ENCODE data around the gene ELP6.
"Not testable (repeated sequence)": the region's sequence is repeated elsewhere in the genome, so short reads cannot be mapped to it uniquely, and the experiment has no call there.

Gene ELP6

DNA sequence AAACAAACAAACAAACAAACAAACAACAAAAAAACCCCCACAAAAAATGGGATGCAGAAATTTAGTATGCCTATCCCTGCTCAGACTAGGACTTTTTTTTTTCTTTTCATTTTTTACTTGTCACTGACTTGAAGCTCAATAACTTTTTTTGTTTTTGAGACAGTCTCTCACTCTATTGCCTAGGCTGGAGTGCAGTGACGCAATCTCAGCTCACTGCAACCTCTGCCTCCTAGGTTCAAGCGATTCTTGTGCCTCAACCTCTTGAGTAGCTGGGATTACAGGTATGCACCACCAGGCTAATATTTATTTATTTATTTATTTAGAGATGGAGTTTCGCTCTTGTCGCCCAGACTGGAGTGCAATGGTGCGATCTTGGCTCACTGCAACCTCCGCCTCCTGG lies 8.2 kb downstream of the ELP6 start:
- DNase-seq: not testable (repeated sequence)

DNA sequence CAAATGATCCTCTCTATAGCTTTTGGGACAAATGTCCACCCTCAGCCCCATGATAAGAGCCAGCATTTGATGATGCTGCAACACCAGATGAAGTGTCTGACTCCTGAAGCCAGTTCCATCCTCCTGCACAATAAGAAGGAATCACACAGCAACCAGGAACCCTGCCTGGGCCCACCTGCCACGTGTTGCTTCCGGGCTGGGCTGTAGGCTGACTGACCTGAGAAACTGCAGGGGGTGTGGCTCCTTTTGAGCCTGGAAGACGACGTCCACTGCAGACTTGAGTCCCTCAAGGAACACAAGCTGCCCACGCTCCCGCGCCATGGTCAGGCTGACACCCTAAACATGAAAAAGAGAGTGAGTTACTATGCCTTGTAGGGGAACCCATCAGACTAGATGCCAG lies 9.4 kb downstream of the ELP6 start:
- DNase-seq: no peak

DNA sequence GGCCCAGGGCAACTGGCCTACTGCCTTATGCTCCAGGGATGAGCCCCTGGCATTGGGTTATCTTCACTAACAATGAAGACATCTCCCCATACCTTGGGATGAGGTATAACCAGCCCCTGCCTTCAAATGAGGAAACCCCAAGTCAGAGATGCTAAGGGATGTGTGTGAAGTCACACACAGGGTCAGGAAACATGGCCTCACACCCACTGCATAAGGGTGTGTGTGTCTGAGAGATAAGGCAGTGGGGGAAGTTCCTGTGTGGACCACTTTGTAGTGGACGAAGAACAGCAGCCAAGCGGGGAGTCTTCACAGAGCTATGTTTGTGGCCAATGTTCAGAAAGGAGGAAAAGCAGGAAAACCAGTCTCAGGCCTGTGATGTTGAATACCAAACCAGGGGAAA lies 10.5 kb downstream of the ELP6 start:
- no peak for DNase-seq

DNA sequence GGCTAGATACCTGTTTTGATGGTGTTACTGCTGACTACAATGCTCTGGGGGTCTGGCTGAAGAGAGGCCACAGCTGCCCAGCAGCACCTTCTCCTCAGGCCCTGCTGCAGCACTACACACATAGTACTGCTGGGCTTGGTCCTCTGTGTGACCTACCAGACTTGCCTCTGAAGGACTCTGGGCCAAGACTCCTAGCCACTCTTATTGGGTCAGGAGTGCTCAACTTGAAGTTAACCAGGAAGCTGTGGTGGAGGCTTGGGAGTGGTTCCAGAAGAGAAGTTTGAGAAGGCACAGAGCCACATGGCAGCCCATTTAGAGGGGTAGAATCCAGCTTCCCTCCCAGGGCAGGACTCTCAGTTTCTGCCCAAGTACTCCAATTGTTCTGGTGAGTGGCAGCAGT lies 16.6 kb downstream of the ELP6 start:
- no peak for DNase-seq

DNA sequence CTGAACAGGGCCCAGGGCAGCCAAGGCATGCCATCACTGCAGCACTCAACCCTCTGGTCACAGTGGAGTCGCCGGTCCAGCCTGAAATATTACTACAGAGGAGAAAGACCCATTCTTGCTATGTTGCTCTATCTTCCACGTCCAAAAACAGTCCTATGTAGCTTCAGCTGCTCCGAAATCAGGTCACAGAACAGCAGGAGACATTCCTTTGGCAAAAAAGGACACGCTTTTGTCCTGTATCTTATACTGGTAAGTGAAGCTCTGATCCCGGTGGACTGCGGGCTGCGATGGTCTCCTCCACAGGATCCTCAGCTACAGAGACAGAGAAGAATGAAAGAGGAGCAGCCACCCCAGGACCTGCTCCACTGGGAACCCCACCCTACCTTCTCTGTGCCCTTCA lies 17.6 kb downstream of the ELP6 start:
- no peak for DNase-seq

DNA sequence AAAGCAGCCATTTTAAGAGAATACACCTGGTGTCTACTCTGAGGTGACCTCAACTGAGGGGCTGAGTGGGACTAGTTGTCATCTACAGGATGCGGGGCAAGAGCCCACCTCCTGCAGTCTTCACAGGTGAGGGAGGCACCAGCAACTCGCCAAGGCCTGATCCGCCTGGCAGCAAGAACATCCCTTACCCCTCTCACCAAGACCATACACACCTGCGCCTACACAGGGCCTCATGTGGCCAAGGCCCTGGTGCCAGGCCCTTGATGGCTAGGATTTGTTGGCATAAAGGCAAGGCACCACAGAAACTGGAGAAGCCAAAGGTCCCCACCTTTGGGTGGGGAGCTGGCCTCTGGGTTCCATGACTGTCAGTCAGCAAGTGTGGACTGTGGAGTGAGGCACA lies 18.4 kb downstream of the ELP6 start:
- DNase-seq: no peak

DNA sequence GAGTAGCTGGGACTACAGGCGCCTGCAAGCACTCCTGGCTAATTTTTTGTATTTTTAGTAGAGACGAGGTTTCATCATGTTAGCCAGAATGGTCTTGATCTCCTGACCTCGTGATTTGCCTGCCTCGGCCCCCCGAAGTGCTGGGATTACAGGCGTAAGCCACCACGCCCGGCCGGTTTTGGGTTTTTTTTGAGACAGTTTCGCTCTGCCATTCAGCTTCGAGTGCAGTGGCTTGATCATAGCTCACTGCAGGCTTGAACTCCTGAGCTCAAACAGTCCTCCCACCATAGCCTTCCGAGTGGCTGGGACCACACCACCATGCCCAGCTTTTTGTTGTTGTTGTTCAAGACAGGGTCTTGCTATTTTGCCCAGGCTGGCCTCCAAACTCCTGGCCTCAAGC lies 21.7 kb downstream of the ELP6 start:
- no peak for DNase-seq

DNA sequence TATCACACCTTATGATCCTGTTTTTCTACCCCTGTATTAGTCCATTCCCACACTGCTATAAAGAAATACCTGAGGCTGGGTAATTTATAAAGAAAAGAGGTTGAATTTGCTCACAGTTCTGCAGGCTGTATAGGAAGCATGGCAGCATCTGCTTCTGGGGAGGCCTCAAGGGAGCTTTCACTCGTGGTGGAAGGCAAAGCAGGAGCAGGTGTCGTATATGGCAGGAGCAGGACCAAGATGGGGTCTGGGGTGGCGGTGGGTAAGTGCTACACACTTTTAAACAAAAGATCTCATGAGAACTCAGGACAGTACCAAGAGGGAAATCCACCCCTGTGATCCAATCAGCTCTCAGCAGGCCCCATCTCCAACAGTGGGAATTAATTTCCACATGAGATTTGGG lies 22.3 kb downstream of the ELP6 start:
- DNase-seq: no peak

DNA sequence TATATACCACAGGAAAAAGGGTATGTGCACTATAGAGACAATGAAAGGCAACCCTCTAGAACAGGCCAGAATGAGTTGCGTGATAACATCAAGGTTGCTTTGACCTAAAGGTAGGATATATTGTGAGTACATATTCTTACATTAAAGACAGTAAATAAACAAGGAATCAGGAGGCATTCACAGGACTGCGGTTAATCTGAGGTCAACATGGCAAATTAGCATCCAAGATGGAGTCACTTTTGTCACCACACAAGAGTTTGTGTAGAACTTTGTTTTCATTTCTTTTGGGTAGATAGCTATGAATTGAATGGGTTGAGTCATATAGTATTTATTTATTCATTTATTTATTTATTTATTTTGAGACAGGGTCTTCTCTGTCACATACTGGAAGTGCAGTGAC lies 26.2 kb downstream of the ELP6 start:
- DNase-seq: no peak

DNA sequence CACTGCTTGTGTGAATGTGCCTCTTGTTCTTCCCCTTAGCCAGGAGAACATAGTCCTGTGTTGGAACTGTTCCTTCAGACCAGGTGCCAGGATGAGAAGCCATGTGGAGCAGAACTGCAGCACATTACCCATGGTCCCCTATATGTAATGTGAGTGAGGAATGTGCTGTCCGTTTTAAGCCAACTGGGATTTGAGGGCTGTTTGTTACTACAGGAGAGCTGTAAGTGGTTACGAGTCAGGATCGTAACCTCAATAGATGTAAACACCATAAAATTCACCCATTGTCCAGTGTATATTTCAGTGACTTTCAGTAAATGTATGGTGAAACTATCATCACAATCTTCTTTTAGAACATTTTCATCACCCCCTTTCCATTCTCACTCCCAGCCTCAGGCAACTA lies 27.7 kb downstream of the ELP6 start:
- no peak for DNase-seq

DNA sequence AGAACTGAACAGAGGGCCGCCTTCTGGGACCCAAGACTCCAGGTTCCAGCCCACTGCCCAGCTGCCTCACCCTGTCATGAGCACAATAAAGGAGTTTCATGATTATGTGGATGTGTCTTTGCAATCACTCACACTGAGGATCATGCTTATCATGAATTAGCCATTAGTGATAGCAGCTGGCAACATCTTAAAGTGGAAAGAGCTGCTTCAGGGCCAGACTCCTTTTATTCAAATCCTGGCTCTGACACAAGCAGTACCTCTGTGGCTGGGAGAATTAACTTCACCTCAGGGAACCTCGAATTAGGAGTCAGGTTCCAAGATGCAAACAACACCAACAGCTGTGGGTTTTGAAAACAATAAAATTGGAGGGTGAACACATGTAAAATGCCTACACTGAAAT lies 31.1 kb downstream of the ELP6 start:
- DNase-seq: no peak

DNA sequence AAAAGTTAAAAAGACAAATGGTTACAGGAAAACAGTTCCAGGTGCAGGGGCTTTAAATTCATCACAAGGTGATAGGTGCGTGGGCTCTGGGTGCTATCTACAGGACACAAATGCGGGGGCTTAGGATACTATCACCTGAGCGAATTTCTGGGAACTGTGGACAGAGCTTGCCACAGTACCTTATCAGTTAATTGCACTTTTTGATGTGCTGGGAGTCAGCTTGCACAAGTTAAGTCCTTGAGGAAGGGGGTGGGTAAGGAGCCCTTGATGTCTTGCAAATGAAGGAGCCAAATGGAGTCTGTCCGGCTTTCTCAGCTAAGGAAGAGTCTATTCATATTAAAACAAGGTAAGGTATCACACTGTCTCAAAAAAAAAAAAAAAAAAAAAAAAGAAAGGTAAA lies 31.7 kb downstream of the ELP6 start:
- DNase-seq: not testable (repeated sequence)

DNA sequence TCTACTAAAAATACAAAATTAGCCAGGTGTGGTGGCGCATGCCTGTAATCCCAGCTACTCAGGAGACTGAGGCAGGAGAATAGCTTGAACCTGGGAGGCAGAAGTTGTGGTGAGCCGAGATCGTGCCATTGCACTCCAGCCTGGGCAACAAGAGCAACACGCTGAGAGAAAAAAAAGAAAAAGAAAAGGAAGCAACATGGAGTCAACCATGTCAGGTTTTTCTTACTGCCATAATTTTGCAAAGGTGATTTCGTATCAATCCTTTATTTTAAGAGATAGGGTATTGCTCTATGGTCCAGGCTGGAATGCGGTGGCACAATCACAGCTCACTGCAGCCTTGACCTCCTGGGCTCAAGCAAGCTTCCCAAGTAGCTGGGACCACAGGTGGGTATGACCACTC lies 33.2 kb downstream of the ELP6 start:
- DNase-seq: not testable (repeated sequence)

DNA sequence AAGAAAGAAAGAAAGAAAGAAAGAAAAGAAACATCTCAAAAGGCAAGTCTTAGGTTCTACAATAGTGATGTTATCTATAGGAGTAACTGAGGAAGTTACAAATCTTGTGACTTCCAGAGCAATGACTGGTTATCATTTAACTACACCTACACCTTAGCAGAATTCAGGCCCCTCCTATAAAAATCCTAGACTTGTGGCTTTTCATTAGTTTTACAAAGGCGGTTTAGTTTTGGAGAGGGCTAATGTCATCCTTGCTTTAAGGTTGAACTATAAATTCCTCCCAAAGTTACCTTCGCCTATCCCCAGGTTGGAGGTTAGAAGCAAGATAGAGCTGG lies 33.7 kb downstream of the ELP6 start:
- DNase-seq: no peak

DNA sequence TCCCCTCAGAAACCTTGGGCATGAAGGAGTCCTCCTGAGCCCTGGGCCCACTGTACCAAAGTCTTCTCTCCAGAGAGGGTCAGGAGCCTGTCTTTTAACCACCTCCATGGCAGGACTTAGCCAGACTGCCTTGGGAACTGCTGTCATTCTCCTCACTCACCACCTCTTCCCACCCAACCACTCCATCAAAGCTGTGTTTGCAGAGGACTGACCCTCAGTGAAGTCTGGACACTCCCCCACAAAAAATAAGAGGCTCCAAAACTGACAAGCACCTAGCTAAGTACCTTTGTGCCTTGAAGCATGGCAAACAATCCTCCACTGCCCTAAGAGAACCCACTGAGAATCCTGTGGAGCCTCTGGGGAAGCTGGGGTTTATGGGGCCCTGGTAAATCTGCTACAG lies 35.5 kb downstream of the ELP6 start:
- DNase-seq: no peak

DNA sequence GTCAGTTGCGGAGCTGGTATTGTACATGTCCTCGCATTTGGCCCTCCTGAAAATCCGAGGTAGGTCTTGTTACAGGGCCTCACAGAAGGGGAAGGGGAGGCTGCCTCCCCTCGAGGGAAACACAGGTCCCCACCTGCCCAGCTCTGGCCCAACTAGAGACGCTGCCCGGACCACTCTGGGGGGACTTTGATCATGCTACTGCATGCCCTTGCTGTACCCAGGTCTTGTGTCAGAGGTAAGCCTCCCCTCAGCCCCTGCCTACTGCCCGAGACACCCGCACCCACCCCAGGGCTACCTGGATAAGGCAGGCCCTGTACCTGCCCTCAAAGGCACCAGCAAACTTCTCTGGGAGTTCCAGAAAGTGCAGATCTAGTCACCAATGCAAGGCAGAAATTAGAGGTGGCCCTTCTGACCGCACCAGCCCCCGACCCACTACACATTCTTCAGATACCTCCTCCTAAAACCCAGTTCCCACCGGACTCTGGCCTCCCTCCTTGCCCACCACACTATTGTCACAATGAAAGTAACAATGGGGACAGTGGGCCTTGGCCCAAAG lies 36.8 kb downstream of the ELP6 start:
- DNase-seq: no peak

DNA sequence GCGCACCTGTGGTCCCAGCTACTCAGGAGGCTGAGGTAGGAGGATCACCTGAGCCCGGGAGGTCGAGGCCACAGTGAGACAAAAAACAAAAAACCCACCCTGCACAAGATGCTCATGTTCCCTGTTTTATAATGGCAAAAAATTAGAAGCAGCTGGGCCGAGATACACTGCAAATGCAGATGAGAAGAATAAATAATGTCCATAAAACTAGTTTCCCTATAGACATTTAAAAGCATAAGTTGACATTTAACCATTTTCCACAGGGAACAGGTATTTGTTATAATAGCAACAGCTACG lies 37.2 kb downstream of the ELP6 start:
- DNase-seq: no peak

DNA sequence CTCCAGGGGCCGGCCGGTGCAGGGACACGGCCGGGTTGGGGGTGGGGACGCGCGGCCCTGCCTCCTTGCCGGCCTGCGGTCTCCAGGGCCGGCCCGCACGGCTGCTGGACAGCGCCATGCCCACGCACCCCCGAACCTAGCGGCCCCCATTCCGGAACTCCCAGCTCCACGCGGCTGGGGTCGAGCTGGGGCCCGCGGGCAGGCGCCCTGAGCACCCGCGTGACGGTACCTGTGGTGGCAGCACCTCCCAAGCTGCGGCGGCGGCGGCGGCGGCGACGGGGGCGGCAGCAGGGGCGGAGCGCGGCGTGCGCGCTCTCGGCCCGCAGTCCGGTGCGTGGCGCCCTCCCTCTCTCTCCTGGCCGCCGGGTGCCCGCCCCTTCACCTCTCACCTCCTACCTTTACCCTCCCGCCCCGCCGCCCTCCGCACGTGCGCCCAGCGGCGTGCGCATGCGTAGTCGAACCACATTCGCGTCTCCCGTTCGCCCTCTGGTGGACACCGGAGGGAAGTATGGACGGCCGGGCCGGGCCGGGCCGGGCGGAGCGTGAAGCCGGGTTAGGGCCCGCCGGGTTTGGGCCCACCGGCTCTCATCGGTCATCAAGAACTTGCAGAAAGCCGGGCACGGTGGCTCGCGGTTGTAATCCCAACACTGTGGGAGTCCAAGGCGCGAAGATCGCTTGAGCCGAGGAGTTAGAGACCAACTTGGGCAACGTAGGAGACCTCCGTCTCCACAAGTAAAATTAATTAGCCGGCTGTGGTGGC lies 37.8 kb downstream of the ELP6 start, which contains the start of gene SCAP:
Gene SCAP, minus strand, starts transcription at position 372 of the 760 bp plus-strand sequence. CDS start 32,948 bp downstream, outside the sequence.
- DNase-seq: peak; percentile 95

DNA sequence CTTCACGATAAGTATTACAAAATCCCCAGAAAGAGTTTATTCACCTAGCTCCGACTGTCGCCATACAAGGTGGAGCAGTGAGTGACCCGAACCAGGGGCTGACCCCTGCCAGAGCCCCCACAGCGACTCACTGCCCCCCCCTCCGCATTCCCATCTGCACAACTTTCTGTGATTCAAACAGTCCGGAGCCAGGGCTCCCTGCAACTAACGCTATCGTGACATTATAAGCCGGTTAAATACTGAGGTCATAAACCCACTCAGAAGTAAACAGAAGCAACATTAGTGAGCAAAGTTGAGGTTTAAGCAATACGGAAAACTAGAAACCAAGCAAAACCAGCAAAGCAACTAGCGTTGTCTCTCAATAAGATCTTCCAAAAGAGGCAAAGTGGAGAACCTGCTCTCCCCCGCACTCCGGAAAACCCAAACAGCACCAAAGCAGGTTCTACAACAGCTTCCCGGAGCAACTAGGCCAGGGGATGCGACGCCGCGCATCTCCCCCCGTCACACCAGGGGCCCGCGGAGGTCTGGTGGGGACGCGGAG lies 38.4 kb downstream of the ELP6 start:
- DNase-seq: no peak

DNA sequence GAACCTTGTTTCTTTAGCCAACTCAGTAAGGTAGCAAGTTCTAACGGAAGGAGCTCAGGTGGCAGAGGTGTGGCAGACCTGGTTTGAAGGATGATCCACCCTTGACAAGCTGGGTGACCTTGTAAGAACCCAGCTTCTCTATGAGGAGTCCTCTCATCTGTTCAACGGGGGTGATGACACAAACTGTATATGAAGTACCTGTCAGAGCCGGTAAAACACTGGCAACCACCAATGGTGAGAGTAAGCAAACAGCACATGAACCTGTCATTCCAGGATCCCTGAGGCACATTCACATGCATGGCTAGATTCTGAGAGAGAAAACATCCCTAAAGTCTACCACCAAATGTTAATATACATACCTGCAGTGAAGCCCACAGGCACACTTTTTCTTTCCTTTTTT lies 40.1 kb downstream of the ELP6 start:
- DNase-seq: no peak

DNA sequence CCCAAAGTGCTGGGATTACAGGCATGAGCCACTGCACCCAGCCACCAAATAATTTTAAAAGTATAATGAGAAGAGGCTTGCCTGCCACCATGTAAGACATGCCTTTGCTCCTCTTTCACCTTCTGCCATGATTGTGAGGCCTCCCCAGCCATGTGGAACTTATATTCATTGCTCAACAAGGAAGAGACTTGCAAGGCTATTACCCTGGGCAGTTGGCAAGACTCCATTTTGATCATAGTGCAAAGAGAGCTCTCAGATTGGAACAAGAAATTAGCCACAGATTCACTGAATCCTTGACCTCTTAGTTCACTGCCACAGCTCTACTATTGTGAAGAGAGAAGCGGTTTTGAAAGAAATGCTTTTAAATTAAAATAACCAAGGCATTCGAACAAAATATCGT lies 43.9 kb downstream of the ELP6 start:
- DNase-seq: no peak

DNA sequence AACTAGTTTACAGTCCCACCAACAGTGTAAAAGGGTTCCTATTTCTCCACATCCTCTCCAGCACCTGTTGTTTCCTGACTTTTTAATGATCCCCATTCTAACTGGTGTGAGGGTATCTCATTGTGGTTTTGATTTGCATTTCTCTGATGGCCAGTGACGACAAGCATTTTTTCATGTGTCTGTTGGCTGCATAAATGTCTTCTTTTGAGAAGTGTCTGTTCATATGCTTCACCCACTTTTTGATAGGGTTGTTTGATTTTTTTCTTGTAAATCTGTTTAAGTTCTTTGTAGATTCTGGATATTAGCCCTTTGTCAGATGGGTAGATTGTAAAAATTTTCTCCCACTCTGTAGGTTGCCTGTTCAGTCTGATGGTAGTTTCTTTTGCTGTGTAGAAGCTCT lies 45.2 kb downstream of the ELP6 start:
- DNase-seq: not testable (repeated sequence)

DNA sequence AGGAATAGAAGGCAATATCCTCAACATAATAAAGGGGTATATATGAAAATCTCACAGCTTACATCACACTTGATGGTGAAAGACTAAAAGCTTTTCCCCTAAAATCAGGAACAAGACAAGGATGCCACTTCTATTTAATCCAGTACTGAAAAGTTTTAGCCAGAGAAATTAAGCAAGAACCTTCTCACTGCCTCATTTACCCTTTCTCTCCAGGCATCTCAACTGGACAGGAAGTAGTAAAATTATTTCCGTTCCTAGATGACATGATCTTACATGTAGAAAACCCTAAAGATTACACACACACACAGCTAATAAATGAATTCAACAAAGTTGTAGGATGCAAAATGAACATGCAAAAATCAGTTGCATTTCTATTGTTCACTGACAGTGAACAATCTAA lies 48.9 kb downstream of the ELP6 start:
- DNase-seq: no peak

DNA sequence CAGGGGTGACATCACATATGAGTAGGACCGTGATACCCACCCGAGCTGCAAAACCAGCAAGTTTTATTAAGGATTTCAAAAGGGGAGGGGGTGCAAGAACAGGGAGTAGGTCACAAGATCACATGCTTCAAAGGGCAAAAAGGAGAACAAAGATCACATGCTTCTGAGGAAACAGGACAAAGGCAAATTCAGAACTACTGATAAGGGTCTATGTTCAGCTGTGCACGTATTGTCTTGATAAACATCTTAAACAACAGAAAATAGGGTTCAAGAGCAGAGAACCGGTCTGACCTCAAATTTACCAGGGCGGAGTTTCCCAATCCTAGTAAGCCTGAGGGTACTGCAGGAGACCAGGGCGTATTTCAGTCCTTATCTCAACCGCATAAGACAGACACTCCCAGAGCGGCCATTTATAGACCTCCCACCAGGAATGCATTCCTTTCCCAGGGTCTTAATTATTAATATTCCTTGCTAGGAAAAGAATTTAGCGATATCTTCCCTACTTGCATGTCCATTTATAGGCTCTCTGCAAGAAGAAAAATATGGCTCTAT lies 53.9 kb downstream of the ELP6 start:
- DNase-seq: not testable (repeated sequence)

DNA sequence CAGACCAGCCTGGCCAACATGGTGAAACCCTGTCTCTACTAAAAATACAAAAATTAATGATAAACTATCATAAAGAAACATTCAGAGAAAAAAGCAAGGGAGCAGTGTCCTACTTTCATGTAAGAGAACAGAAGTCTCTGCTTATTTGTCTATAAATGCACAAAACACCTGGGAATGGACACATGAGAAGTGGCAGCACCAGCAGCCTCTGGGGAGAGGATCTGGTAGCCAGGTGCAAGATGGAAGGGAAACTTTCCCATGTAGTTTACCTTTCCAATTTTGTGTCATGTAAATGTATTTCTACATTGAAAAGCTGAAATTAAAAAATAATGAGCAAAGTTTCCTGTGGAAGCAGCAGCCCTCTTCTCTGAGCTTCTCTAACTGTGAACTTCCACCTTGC lies 56.5 kb downstream of the ELP6 start:
- DNase-seq: no peak
